ENCODE data around the gene NOXO1. TPM values are rescaled to one million over a fixed set of nuclear protein-coding genes. Genes with fewer than 3 reads are reported as not detected.
"Not testable (repeated sequence)": the region's sequence is repeated elsewhere in the genome, so short reads cannot be mapped to it uniquely, and the experiment has no call there.

NOXO1 gene
- total RNA-seq, 1 experiment from 2014 or later: not detected

DNA sequence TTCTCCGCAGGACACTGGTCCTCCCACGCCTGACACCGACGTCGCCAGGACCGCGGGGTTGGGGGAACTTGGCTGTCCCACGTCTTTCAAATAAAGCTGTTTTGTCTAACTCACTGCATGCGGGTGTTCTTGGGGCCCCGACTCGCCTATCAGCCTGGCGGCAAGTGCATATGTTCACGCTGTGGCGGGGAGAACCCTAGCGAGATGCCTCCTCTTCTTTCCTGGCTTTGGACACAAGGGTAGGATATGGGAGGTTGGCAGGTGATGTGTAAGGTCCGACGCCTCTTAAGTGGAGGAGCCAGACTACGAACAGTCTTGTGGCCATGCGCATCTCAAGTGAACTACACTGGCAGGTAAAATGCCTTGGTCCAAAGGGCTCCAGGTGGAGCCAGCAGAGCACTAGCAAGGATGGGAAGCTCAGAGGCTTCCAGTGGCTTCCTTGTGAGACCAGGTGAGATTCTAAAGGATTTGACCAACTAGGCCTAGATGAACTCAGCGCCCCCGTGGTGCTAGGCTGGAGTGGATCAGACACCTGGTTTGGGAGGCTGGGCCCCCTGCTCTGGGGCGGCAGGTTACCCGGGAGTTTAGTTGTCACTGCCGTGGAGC, 15.8 kb downstream of the NOXO1 start:
- peak overlapping the region; percentile 81 for H3K4me3 ChIP-seq (ENCODE audit: low read length)
- DNase-seq: peak; percentile 61
- peaks cover 19% of the 10 kb centered on the region for H4K20me1 ChIP-seq (ENCODE audit: insufficient read depth, low read depth, low read length)
- H3K4me2 ChIP-seq (ENCODE audit: low read depth, low read length, poor library complexity, severe bottlenecking): peak overlapping the region; percentile 73
- peak overlapping the region; percentile 40; the same call in 1 of the 2 replicates for H3K27ac ChIP-seq (ENCODE audit: low read length)
- peaks cover 23% of the 10 kb centered on the region for H3K36me3 ChIP-seq (ENCODE audit: insufficient read depth, low read length)
- no peaks in the 10 kb centered on the region for H3K27me3 ChIP-seq (ENCODE audit: low read length)
- H2AFZ ChIP-seq (ENCODE audit: low read length): no peak overlapping the region
- H3K9me2 ChIP-seq (replicated peaks; ENCODE audit: insufficient read depth, low read length): no peaks in the 10 kb centered on the region
- H3K9ac ChIP-seq (ENCODE audit: low read length): peak overlapping the region; percentile 98
- peaks cover 38% of the 10 kb centered on the region for H3K4me1 ChIP-seq (ENCODE audit: low read length)
- peaks cover 33% of the 10 kb centered on the region for H3K79me2 ChIP-seq (ENCODE audit: low read length)
- H3K9me3 ChIP-seq (ENCODE audit: low read length): no peaks in the 10 kb centered on the region

DNA sequence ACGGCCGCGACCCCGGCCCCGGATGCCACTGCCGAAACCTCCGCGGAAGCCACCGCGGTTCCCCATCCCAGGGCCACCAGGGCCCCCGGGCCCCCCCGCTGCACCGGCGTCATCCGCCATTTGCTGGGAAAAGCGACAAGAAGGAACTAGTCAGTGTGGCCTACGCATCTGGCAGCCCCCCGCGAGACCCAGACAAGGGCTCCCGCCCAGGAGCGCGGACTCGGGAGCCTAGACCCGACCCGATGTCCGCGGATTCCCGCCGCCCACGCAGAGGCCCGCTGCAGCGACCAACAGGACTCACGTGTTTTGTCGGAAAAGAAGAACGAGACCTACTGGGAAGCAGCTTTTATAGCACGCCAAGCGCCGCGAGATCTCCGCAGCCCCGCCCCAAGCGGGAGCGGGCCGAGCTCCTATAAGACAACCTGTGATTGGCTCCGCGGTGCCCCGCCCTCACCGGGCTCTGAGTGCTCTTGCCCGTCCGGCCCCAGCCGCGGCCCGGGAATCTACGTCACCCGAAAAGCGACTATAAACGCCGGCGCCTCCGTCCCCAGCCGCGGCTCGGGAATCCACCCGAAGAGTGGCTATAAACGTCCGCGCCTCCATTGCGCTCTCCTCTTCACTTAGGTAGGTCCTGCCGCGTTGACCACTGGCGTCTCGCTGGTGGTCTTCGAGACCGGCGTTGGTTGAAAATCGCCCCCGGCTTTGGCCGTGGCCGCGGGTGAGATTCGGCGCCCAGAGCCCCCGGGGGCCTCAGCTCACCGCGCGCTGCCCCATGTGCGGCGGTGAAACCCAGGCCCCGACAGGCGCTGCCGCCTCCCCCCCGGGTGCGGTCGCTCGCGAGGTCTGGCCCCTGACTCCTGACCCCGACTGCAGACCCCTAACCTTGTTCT, 16.5 kb downstream of the NOXO1 start, which contains the start of gene RPS2:
TSS of gene RPS2 (minus strand) at position 321 of the 890 bp plus-strand sequence. CDS start at position 120, 201 bp downstream.
- peaks cover 23% of the 10 kb centered on the region for H3K36me3 ChIP-seq (ENCODE audit: insufficient read depth, low read length)
- H4K20me1 ChIP-seq (ENCODE audit: insufficient read depth, low read depth, low read length): peaks cover 19% of the 10 kb centered on the region
- H3K4me2 ChIP-seq (ENCODE audit: low read depth, low read length, poor library complexity, severe bottlenecking): peak within 1 kb of the TSS; percentile 97
- peak; percentile 99 for DNase-seq
- H3K9me2 ChIP-seq (replicated peaks; ENCODE audit: insufficient read depth, low read length): no peaks in the 10 kb centered on the region
- H3K9me3 ChIP-seq (ENCODE audit: low read length): no peaks in the 10 kb centered on the region
- no peaks in the 10 kb centered on the region for H3K27me3 ChIP-seq (ENCODE audit: low read length)
- peak within 1 kb of the TSS; percentile 94 for H3K27ac ChIP-seq (ENCODE audit: low read length)
- H3K9ac ChIP-seq (ENCODE audit: low read length): peak within 1 kb of the TSS; percentile 98
- H3K79me2 ChIP-seq (ENCODE audit: low read length): peaks cover 41% of the 10 kb centered on the region
- peaks cover 40% of the 10 kb centered on the region for H3K4me1 ChIP-seq (ENCODE audit: low read length)
- no peak within 1 kb of the TSS for H2AFZ ChIP-seq (ENCODE audit: low read length)
- H3K4me3 ChIP-seq (ENCODE audit: low read length): peak within 1 kb of the TSS; percentile 81

DNA sequence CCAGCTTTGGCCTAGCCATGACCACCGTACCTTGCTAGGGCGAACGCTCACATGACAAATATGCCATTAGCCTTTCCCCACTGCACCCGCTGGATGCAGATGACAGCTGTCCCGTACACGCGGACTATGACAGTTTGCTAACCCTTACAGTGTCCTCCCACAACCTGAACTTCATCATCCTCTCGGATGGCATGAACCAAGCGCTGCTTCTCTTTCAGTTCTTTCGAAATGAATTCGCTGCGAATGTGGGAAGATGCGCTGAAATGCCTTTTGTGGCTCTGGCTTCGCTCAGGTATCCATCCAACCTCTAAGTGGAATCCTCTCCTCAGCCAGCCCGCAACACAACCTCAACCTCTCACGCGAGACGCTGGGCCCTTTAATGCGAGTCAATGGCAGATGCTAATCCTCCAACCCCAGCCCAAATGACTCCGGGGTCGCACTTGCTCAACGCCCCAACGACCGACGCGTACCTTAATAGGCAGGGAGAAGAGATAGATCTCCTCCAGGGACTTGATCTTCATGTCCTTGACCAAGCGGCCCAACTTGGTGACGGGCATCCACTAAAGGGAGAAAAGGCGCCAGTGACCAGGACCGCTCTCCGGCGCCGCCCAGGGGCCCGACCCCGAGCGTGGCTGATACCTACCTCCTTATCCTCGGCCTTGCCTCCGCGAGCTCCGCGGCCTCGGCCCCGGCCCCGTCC, 17.3 kb downstream of the NOXO1 start:
- Histone ChIP-seq H2AFZ (ENCODE audit: low read length) (no peak overlapping the region), H3K79me2 (ENCODE audit: low read length) (peaks cover 44% of the 10 kb centered on the region), H3K4me1 (ENCODE audit: low read length) (peaks cover 43% of the 10 kb centered on the region)

DNA sequence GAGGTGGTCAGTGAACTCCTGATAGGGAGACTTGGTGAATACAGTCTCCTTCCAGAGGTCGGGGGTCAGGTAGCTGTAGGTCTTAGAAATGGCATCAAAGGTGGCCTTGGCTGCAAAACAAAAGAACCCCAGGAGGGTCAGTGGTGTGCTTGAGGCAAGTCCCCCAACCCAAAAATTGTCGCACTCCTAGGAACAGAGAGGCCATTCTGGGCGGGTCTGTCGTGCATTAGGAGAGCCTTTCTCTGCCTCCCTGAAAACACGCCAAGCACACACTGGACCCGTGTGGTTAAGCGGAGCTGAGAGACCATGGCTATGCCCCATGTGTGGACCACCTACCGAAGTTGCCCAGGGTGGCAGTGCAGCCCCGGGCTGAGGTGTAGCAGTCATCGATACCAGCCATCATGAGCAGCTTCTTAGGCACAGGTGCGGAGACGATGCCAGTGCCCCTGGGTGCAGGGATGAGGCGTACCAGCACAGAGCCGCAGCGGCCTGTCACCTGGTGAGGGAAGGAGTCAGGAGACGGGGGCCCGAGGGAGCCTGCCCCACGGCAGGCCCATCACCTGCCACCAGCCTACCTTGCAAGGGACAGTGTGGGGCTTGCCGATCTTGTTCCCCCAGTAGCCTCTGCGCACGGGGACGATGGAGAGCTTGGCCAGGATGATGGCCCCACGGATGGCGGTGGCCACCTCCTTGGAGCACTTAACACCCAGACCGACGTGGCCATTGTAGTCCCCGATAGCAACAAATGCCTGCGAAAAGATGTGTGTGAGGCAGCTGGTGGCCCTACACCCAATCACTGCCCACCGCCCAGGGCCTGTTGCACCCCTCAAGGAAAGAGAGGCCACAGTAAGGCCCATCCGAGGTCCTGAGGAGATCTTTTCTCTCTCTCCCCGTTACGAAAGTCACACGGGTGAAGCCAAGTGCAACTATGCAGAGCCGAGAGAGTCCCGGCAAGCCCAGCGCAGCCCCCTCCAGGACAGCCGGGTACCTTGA, 18.8 kb downstream of the NOXO1 start:
- peak overlapping the region; percentile 94 for H3K27ac ChIP-seq (ENCODE audit: low read length)
- H3K4me2 ChIP-seq (ENCODE audit: low read depth, low read length, poor library complexity, severe bottlenecking): peak overlapping the region; percentile 97
- peaks cover 45% of the 10 kb centered on the region for H3K4me1 ChIP-seq (ENCODE audit: low read length)
- not testable (repeated sequence) for H3K9me2 ChIP-seq (replicated peaks; ENCODE audit: insufficient read depth, low read length); H3K9me3 ChIP-seq (ENCODE audit: low read length); H3K27me3 ChIP-seq (ENCODE audit: low read length); H2AFZ ChIP-seq (ENCODE audit: low read length)
- peak; percentile 44 for DNase-seq
- H4K20me1 ChIP-seq (ENCODE audit: insufficient read depth, low read depth, low read length): peaks cover 19% of the 10 kb centered on the region
- H3K4me3 ChIP-seq (ENCODE audit: low read length): peak overlapping the region; percentile 81
- peak overlapping the region; percentile 95 for H3K9ac ChIP-seq (ENCODE audit: low read length)
- peaks cover 44% of the 10 kb centered on the region for H3K79me2 ChIP-seq (ENCODE audit: low read length)
- peaks cover 23% of the 10 kb centered on the region for H3K36me3 ChIP-seq (ENCODE audit: insufficient read depth, low read length)

More for the DNA sequence above, 17.3 kb downstream of the NOXO1 start:
- peak overlapping the region; percentile 95 for H3K9ac ChIP-seq (ENCODE audit: low read length)
- H3K9me2 ChIP-seq (replicated peaks; ENCODE audit: insufficient read depth, low read length): no peaks in the 10 kb centered on the region
- peak overlapping the region; percentile 81 for H3K4me3 ChIP-seq (ENCODE audit: low read length)
- DNase-seq: peak; percentile 68
- no peaks in the 10 kb centered on the region for H3K27me3 ChIP-seq (ENCODE audit: low read length)
- H3K27ac ChIP-seq (ENCODE audit: low read length): peak overlapping the region; percentile 94
- peaks cover 19% of the 10 kb centered on the region for H4K20me1 ChIP-seq (ENCODE audit: insufficient read depth, low read depth, low read length)
- H3K9me3 ChIP-seq (ENCODE audit: low read length): no peaks in the 10 kb centered on the region
- peak overlapping the region; percentile 97 for H3K4me2 ChIP-seq (ENCODE audit: low read depth, low read length, poor library complexity, severe bottlenecking)
- H3K36me3 ChIP-seq (ENCODE audit: insufficient read depth, low read length): peaks cover 23% of the 10 kb centered on the region

DNA sequence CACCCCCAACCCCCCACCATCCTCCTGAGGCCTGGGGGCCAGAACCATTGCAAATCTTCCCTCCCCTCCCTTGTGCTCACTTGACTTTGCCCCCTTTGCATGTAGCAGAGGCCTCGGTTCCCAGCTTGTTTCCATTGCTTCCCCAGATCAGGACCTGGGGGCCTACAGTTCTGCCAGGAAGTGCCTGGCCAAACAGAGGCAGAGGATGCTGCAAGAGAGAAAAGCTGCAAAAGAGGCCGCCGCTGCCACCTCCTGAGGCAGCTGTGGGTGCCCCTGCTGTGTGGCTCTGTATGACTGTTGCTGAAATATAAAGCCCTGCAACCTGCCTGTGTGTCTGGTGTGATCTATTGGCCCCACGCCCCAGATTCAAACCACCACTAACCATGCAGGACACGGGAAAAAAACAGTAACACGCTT, 19.6 kb downstream of the NOXO1 start:
- DNase-seq: peak; percentile 85
- Histone ChIP-seq H3K27me3 (ENCODE audit: low read length) (no peaks in the 10 kb centered on the region), H3K79me2 (ENCODE audit: low read length) (peaks cover 44% of the 10 kb centered on the region), H3K36me3 (ENCODE audit: insufficient read depth, low read length) (peaks cover 23% of the 10 kb centered on the region), H3K27ac (ENCODE audit: low read length) (peak overlapping the region; percentile 94), H3K9me3 (ENCODE audit: low read length) (no peaks in the 10 kb centered on the region), H2AFZ (ENCODE audit: low read length) (no peak overlapping the region), H3K4me3 (ENCODE audit: low read length) (peak overlapping the region; percentile 81; the same call in 1 of the 2 replicates), H4K20me1 (ENCODE audit: insufficient read depth, low read depth, low read length) (peaks cover 19% of the 10 kb centered on the region), H3K4me1 (ENCODE audit: low read length) (peaks cover 45% of the 10 kb centered on the region), H3K4me2 (ENCODE audit: low read depth, low read length, poor library complexity, severe bottlenecking) (peak overlapping the region; percentile 97), H3K9ac (ENCODE audit: low read length) (peak overlapping the region; percentile 95), H3K9me2 (replicated peaks; ENCODE audit: insufficient read depth, low read length) (no peaks in the 10 kb centered on the region)

DNA sequence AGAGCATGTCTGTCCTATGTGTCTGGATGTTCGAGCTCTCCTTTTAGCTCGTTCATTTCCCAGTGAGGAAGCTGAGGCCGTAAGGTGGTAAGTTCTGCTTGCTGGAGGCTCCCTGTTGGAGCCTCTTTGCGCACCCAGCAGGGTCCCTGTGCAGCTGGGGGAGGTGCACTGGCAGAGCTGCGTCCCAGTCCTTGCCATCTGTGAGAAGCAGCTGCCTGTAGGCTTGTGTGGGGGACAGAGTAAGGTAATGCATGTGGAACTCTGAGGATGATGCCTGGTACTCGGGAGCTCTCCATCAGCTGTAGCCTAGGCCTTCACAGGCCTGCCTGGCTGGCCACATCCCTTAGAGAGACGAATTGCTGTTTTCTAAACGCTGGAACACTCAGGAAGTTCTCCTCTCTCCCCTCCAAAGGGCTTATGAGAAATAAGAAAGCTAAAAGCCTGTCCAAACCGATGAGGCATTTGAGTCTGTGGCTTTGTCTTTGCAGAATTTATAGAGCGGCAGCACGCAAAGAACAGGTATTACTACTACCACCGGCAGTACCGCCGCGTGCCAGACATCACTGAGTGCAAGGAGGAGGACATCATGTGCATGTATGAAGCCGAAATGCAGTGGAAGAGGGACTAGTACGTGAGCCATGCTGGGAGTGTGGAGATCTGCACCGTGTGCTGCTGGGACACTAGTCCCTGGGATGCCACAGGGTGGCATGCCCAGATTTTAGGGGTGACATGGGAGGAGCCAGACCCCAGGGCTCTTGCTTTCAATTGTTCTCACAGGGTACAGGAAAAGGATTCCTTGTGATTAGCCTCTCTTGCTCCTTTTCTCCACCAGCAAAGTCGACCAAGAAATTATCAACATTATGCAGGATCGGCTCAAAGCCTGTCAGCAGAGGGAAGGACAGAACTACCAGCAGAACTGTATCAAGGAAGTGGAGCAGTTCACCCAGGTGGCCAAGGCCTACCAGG, 20.3 kb downstream of the NOXO1 start:
- peaks cover 19% of the 10 kb centered on the region for H4K20me1 ChIP-seq (ENCODE audit: insufficient read depth, low read depth, low read length)
- peak; percentile 88 for DNase-seq
- peak overlapping the region; percentile 80 for H3K4me3 ChIP-seq (ENCODE audit: low read length)
- H3K4me1 ChIP-seq (ENCODE audit: low read length): peaks cover 43% of the 10 kb centered on the region
- H3K27ac ChIP-seq (ENCODE audit: low read length): peak overlapping the region; percentile 94
- no peak overlapping the region for H2AFZ ChIP-seq (ENCODE audit: low read length)
- H3K9me2 ChIP-seq (replicated peaks; ENCODE audit: insufficient read depth, low read length): no peaks in the 10 kb centered on the region
- H3K9me3 ChIP-seq (ENCODE audit: low read length): no peaks in the 10 kb centered on the region
- peaks cover 43% of the 10 kb centered on the region for H3K79me2 ChIP-seq (ENCODE audit: low read length)
- peak overlapping the region; percentile 97 for H3K4me2 ChIP-seq (ENCODE audit: low read depth, low read length, poor library complexity, severe bottlenecking)
- peaks cover 23% of the 10 kb centered on the region for H3K36me3 ChIP-seq (ENCODE audit: insufficient read depth, low read length)
- H3K27me3 ChIP-seq (ENCODE audit: low read length): no peaks in the 10 kb centered on the region
- H3K9ac ChIP-seq (ENCODE audit: low read length): peak overlapping the region; percentile 91
